Keratinocyte (primary cell): Measurements from ENCODE around the gene IVNS1ABP. TPM values are rescaled to one million over a fixed set of nuclear protein-coding genes. Genes with fewer than 3 reads are reported as not detected.

Source experiments
- polyA plus RNA-seq, 5 experiments: library from polyadenylated mRNA; depleted of rRNA in 3 of 5; stranded (reverse) in 3 of 5; stranded (forward) in 1 of 5; unstranded in 1 of 5; fragments of >200 nt; gene quantifications; 1 replicate in 1 of 5; 2 replicates in 3 of 5; 3 replicates in 1 of 5; pipeline versions ENCODE4 v1.2.1 to v1.2.3, GENCODE V29; 2011 to 2012; ENCODE audit warnings: missing spikeins in 2 of 5, low read depth in 1 of 5, low replicate concordance in 1 of 5
- small RNA-seq, 3 experiments: library from RNA; depleted of rRNA; stranded (forward); fragments of <200 nt; gene quantifications; one replicate each; pipeline ENCODE3, GENCODE V24; 2012; ENCODE audit warnings: low read depth in 3 of 3, low replicate concordance in 1 of 3; ENCODE audit not compliant: insufficient read length in 3 of 3

Gene IVNS1ABP
- polyA plus RNA-seq, 1 donor (not counting 4 experiments of a cell fraction or from before 2014, with no cell fraction given), result 162 TPM

Small RNAs within 50 kb of the gene (small RNA-seq; reads per million reads assigned to genes)
- 0 reads per million in 3 experiments for gene RF00019

Other genes starting within 250 kb of the IVNS1ABP start
- gene TRMT1L, start 160.3 kb downstream of the IVNS1ABP start, polyA plus RNA-seq, result 17.3 to 34.5 TPM (median 22.2 TPM) in 3 replicates
- gene SWT1, start 160.1 kb downstream of the IVNS1ABP start, polyA plus RNA-seq, result 1.4 to 2.9 TPM (median 2.3 TPM) in 3 replicates